Ascending aorta (tissue), 2 donors: ENCODE measurements around the gene KRT39. TPM values are rescaled to one million over a fixed set of nuclear protein-coding genes. Genes with fewer than 3 reads are reported as not detected.

Experiments used
- DNase-seq, 2 donors: peaks; one replicate each; pipeline ENCODE4 v3.0.0-alpha.2; 2019; ENCODE audit warnings: low spot score in 2 of 2
- H3K27ac ChIP-seq, 2 donors: fragments of 200-600 bp; sonication (generic); one replicate each; pipeline ENCODE4 v1.5.1; 2016 to 2017; ENCODE audit warnings: mild to moderate bottlenecking in 1 of 2
- H3K27me3 ChIP-seq: fragments of 200-600 bp; sonication (generic); one replicate; pipeline ENCODE4 v1.5.1; 2017
- H3K36me3 ChIP-seq, 2 donors: fragments of 200-600 bp; sonication (generic); one replicate each; pipeline ENCODE4 v1.5.1; 2016
- H3K4me1 ChIP-seq, 2 donors: fragments of 200-600 bp; sonication (generic); one replicate each; pipeline ENCODE4 v1.5.1; 2016 to 2017; ENCODE audit warnings: mild to moderate bottlenecking in 1 of 2
- H3K4me3 ChIP-seq, 2 donors: fragments of 200-600 bp; sonication (generic); one replicate each; pipeline ENCODE4 v1.5.1; 2016 to 2017; ENCODE audit warnings: mild to moderate bottlenecking in 1 of 2
- H3K9me3 ChIP-seq, 2 donors: fragments of 200-600 bp; sonication (generic); one replicate each; pipeline ENCODE4 v1.5.1; 2016
- intact Hi-C: fragments of 100-400 bp; cut with DNase I; formaldehyde crosslinking; loops from one replicate; pipeline ENCODE4 v1.15.1; 2023
- total RNA-seq: library from RNA; depleted of rRNA; stranded (reverse); fragments of >200 nt; gene quantifications from one replicate; pipeline ENCODE4 v1.1.0, GENCODE V29; 2016
- TF ChIP-seq, protein P1 (sequence below), 3 experiments: fragments of 200-600 bp in 2 of 3; fragments of 450-650 bp in 1 of 3; sonication (generic) in 2 of 3; IDR thresholded peaks; one replicate each; pipeline ENCODE4 v1.5.1; 2016 to 2019; ENCODE audit warnings: antibody characterized with exemption in 3 of 3, mild to moderate bottlenecking in 1 of 3, moderate library complexity in 1 of 3

KRT39 gene
- total RNA-seq, 1 donor from 2014 or later, result not detected

GRCh38 chr17:40910441-40910841, 56.3 kb downstream of the KRT39 start:
- Histone ChIP-seq H3K4me1 (peaks cover 11 to 16% of the 10 kb centered on the region in 2 donors), H3K9me3 (no peaks in the 10 kb centered on the region), H3K36me3 (no peaks in the 10 kb centered on the region), H3K27me3 (no peaks in the 10 kb centered on the region), H3K27ac (peak overlapping the region; percentile 23 to 30), H3K4me3 (no peak overlapping the region)
- no peak for DNase-seq
- intact Hi-C loops, result loop anchor here (5.0 kb wide), 1 partner anchor 412 kb away; no protein-coding TSS in a partner anchor
- TF ChIP-seq, protein P1, sequence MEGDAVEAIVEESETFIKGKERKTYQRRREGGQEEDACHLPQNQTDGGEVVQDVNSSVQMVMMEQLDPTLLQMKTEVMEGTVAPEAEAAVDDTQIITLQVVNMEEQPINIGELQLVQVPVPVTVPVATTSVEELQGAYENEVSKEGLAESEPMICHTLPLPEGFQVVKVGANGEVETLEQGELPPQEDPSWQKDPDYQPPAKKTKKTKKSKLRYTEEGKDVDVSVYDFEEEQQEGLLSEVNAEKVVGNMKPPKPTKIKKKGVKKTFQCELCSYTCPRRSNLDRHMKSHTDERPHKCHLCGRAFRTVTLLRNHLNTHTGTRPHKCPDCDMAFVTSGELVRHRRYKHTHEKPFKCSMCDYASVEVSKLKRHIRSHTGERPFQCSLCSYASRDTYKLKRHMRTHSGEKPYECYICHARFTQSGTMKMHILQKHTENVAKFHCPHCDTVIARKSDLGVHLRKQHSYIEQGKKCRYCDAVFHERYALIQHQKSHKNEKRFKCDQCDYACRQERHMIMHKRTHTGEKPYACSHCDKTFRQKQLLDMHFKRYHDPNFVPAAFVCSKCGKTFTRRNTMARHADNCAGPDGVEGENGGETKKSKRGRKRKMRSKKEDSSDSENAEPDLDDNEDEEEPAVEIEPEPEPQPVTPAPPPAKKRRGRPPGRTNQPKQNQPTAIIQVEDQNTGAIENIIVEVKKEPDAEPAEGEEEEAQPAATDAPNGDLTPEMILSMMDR (IDR thresholded peaks at IDR 0.05), result no peak

DNA sequence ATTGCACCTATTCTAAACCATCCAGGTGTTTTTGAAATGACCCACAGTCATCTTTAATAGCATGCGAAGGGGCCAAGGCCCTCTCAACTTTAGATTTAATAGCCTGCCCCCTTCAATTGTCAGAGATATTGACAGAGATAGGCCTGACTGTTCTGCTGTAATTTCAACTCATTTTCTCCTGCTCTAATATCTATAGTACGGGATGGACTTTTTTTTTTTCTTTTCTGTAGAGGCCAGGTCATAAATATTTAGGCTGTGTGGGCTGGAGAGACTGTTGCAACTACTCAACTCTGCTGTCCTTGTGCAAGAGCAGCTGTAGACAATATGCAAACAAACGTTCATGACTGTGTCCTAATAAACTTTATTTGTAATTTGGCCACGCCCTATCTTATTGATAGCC, 57.0 kb downstream of the KRT39 start:
- no peaks in the 10 kb centered on the region for H3K9me3 ChIP-seq
- H3K4me1 ChIP-seq, result peaks cover 11 to 16% of the 10 kb centered on the region in 2 donors
- no peaks in the 10 kb centered on the region for H3K27me3 ChIP-seq
- TF ChIP-seq, protein P1 (IDR thresholded peaks at IDR 0.05), result no peak
- no peak for DNase-seq
- intact Hi-C loops, result loop anchor here (1.0 to 5.0 kb wide), 5 partner anchors 107 to 753 kb away; no protein-coding TSS in a partner anchor
- no peak overlapping the region for H3K4me3 ChIP-seq
- H3K36me3 ChIP-seq, result no peaks in the 10 kb centered on the region
- H3K27ac ChIP-seq, result peak overlapping the region in 1 of 2 donors; percentile 30

DNA sequence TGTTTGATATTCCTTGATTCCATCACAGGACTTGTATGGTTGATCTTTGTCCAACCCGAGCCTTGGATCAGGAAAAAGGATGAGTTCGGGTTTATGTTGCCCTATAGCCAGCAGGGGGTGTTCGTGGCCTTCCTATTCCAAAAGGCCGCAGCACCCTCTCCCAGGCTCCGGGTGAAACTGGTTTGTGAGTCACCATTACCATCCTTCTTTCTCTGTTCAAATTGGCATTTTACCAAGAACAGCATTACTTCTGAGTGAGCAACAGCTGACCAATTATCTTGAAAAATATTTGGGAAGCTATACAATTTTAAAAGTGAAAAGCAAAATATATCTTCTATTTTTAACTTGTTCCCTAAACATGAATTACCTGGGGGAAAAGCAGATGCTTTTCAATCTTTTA, 57.4 kb downstream of the KRT39 start:
- Histone ChIP-seq H3K4me3 (no peak overlapping the region), H3K27ac (no peak overlapping the region), H3K4me1 (peaks cover 11 to 16% of the 10 kb centered on the region in 2 donors), H3K9me3 (no peaks in the 10 kb centered on the region), H3K27me3 (no peaks in the 10 kb centered on the region), H3K36me3 (no peaks in the 10 kb centered on the region)
- DNase-seq, result peak; percentile 20 to 92
- intact Hi-C loops, result loop anchor here (1.0 to 5.0 kb wide), 4 partner anchors 107 to 753 kb away; no protein-coding TSS in a partner anchor
- TF ChIP-seq, protein P1 (IDR thresholded peaks at IDR 0.05), result peak; percentile 70 to 77 (median 73)

Other genes with a start within 250 kb of the KRT39 start
- not detected for gene KRT25, start 211.6 kb downstream of the KRT39 start, total RNA-seq
- gene KRT26, start 194.7 kb downstream of the KRT39 start, total RNA-seq, result not detected
- not detected for gene KRT27, start 184.4 kb downstream of the KRT39 start, total RNA-seq
- gene KRT28, start 167.0 kb downstream of the KRT39 start, total RNA-seq, result not detected
- 0.85 TPM for gene KRT10, start 144.3 kb downstream of the KRT39 start, total RNA-seq
- gene KRT12, start 99.7 kb downstream of the KRT39 start, total RNA-seq, result not detected
- gene KRT20, start 81.7 kb downstream of the KRT39 start, total RNA-seq, result not detected
- gene KRT23, start 29.3 kb downstream of the KRT39 start, total RNA-seq, result not detected
- not detected for gene KRT40, start 17.4 kb upstream of the KRT39 start, total RNA-seq
- gene KRTAP3-3, start 27.2 kb upstream of the KRT39 start, total RNA-seq, result not detected
- gene KRTAP3-2, start 33.0 kb upstream of the KRT39 start, total RNA-seq, result not detected
- not detected for gene KRTAP3-1, start 42.2 kb upstream of the KRT39 start, total RNA-seq
- not detected for gene KRTAP1-5, start 60.3 kb upstream of the KRT39 start, total RNA-seq
- not detected for gene KRTAP1-4, start 63.2 kb upstream of the KRT39 start, total RNA-seq
- gene KRTAP1-3, start 67.9 kb upstream of the KRT39 start, total RNA-seq, result not detected
- not detected for gene KRTAP1-1, start 74.5 kb upstream of the KRT39 start, total RNA-seq
- not detected for gene KRTAP2-1, start 80.4 kb upstream of the KRT39 start, total RNA-seq
- not detected for gene KRTAP2-2, start 88.3 kb upstream of the KRT39 start, total RNA-seq
- not detected for gene KRTAP2-3, start 93.2 kb upstream of the KRT39 start, total RNA-seq
- not detected for gene KRTAP2-4, start 98.9 kb upstream of the KRT39 start, total RNA-seq
- gene KRTAP4-7, start 117.2 kb upstream of the KRT39 start, total RNA-seq, result not detected
- not detected for gene KRTAP4-8, start 131.2 kb upstream of the KRT39 start, total RNA-seq
- gene KRTAP4-16, start 135.3 kb upstream of the KRT39 start, total RNA-seq, result not detected
- gene KRTAP4-9, start 138.4 kb upstream of the KRT39 start, total RNA-seq, result not detected
- gene KRTAP4-11, start 151.4 kb upstream of the KRT39 start, total RNA-seq, result not detected
- not detected for gene KRTAP4-12, start 157.2 kb upstream of the KRT39 start, total RNA-seq
- gene KRTAP4-6, start 173.6 kb upstream of the KRT39 start, total RNA-seq, result not detected
- gene KRTAP4-5, start 182.9 kb upstream of the KRT39 start, total RNA-seq, result not detected
- gene KRTAP4-4, start 193.8 kb upstream of the KRT39 start, total RNA-seq, result not detected
- not detected for gene KRTAP4-3, start 201.3 kb upstream of the KRT39 start, total RNA-seq
- not detected for gene KRTAP4-2, start 211.3 kb upstream of the KRT39 start, total RNA-seq
- gene KRTAP4-1, start 218.0 kb upstream of the KRT39 start, total RNA-seq, result not detected
- gene KRTAP9-1, start 222.9 kb upstream of the KRT39 start, total RNA-seq, result not detected